ENCODE measurements around the gene EMC8.

- TF ChIP-seq, protein P1, sequence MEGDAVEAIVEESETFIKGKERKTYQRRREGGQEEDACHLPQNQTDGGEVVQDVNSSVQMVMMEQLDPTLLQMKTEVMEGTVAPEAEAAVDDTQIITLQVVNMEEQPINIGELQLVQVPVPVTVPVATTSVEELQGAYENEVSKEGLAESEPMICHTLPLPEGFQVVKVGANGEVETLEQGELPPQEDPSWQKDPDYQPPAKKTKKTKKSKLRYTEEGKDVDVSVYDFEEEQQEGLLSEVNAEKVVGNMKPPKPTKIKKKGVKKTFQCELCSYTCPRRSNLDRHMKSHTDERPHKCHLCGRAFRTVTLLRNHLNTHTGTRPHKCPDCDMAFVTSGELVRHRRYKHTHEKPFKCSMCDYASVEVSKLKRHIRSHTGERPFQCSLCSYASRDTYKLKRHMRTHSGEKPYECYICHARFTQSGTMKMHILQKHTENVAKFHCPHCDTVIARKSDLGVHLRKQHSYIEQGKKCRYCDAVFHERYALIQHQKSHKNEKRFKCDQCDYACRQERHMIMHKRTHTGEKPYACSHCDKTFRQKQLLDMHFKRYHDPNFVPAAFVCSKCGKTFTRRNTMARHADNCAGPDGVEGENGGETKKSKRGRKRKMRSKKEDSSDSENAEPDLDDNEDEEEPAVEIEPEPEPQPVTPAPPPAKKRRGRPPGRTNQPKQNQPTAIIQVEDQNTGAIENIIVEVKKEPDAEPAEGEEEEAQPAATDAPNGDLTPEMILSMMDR (IDR thresholded peaks at IDR 0.05): no peak
- TF ChIP-seq POLR2A (IDR thresholded peaks at IDR 0.05): no peak
- TF ChIP-seq POLR2AphosphoS5 (IDR thresholded peaks at IDR 0.05): no peak
Observed at GRCh38 chr16:85810097-85810741, 10.9 kb upstream of the EMC8 start.
